GM12878 (cell line): ENCODE data around the gene C1orf174. TPM values are rescaled to one million over a fixed set of nuclear protein-coding genes. Genes with fewer than 3 reads are reported as not detected.

Experiments used
- ATAC-seq: fragments of 200-7000 bp; cut with Tn5 transposase; 3 replicates; pipeline ENCODE4 v1.9.1; 2020; ENCODE audit warnings: mild to moderate bottlenecking, moderate library complexity
- BruUV-seq: library from RNA; stranded (reverse); fragments of 400-500 nt; replicated peaks from 2 replicates; lab custom pipeline; 2021; lab: Mats Ljungman, UMichigan
- CTCF ChIA-PET: fragments of 300-600 bp; sonication (Branson Sonifier 250); formaldehyde crosslinking; extraction: SDS; loops from one replicate; lab custom pipeline; 2021; ENCODE audit warnings: inconsistent platforms; lab: Yijun Ruan, JAX
- POLR2A ChIA-PET: fragments of 350-600 bp; formaldehyde crosslinking; extraction: SDS; loops from one replicate; lab custom pipeline; 2021; ENCODE audit warnings: inconsistent platforms; lab: Charles Lee
- RAD21 ChIA-PET: fragments of 300-600 bp; sonication (Branson Sonifier 250); formaldehyde crosslinking; loops from one replicate; lab custom pipeline; 2023; ENCODE audit warnings: antibody characterized with exemption; ENCODE audit not compliant: unreplicated experiment; lab: Charles Lee
- SMC1A ChIA-PET: fragments of 300-600 bp; sonication (Branson Sonifier 250); formaldehyde crosslinking; loops from one replicate; lab custom pipeline; 2023; ENCODE audit not compliant: unreplicated experiment, uncharacterized antibody; lab: Charles Lee
- DNase-seq: peaks from one replicate; pipeline ENCODE4 v3.0.0-alpha.2; 2011; ENCODE audit warnings: low read depth, low spot score
- FAIRE-seq: peaks from 3 replicates; lab custom pipeline; 2011; peaks lifted over from hg19 to GRCh38; lab: Jason Lieb, UNC
- H2AFZ ChIP-seq: 2 replicates; pipeline ENCODE4 v1.6.0; 2011; ENCODE audit warnings: low read depth, low read length, control low read depth; ENCODE audit not compliant: control insufficient read depth
- H3K27ac ChIP-seq: 2 replicates; pipeline ENCODE4 v1.5.1; 2011; ENCODE audit warnings: control low read depth; ENCODE audit not compliant: control insufficient read depth, insufficient read depth
- H3K27me3 ChIP-seq, 2 experiments: replicated peaks in 1 of 2; 2 replicates each; pipeline versions ENCODE4 v1.6.0 to v1.6.1; 2011; ENCODE audit warnings: low read length in 1 of 2; ENCODE audit not compliant: control insufficient read depth in 2 of 2, insufficient read depth in 2 of 2
- H3K36me3 ChIP-seq, 2 experiments: 2 replicates each; pipeline ENCODE4 v1.5.1; 2011; ENCODE audit warnings: low read length in 1 of 2; ENCODE audit not compliant: control insufficient read depth in 2 of 2, insufficient read depth in 2 of 2
- H3K4me1 ChIP-seq: 2 replicates; pipeline ENCODE4 v1.6.1; 2011; ENCODE audit warnings: mild to moderate bottlenecking, low read length, moderate library complexity, mixed read lengths; ENCODE audit not compliant: control insufficient read depth, insufficient read depth
- H3K4me2 ChIP-seq: 2 replicates; pipeline ENCODE4 v1.6.0; 2011; ENCODE audit warnings: control low read depth; ENCODE audit not compliant: control insufficient read depth, insufficient read depth
- H3K4me3 ChIP-seq: fragments of 200-600 bp; sonication (generic); 2 replicates; pipeline ENCODE4 v1.5.1; 2016
- H3K79me2 ChIP-seq: 2 replicates; pipeline ENCODE4 v1.6.0; 2011; ENCODE audit warnings: low read length; ENCODE audit not compliant: control insufficient read depth, insufficient read depth
- H3K9ac ChIP-seq: 2 replicates; pipeline ENCODE4 v1.8.0; 2011; ENCODE audit warnings: low read length, control low read depth, mixed read lengths; ENCODE audit not compliant: control insufficient read depth, insufficient read depth
- H3K9me3 ChIP-seq: replicated peaks from 3 replicates; pipeline ENCODE4 v1.5.1; 2011; ENCODE audit warnings: mild to moderate bottlenecking, low read length; ENCODE audit not compliant: control insufficient read depth, insufficient read depth
- H4K20me1 ChIP-seq: 2 replicates; pipeline ENCODE4 v1.6.0; 2011; ENCODE audit not compliant: control insufficient read depth, insufficient read depth
- IRF5 ChIP-seq: fragments of 450-650 bp; IDR thresholded peaks from 2 replicates; pipeline ENCODE4 v1.6.1; 2017; ENCODE audit warnings: borderline replicate concordance
- NRF1 ChIP-seq: conservative IDR thresholded peaks from 2 replicates; pipeline ENCODE4 v1.6.1; 2011; ENCODE audit warnings: mild to moderate bottlenecking, low read depth, low read length, improper control_type of control experiment
- PRDM15 ChIP-seq: fragments of 450-650 bp; formaldehyde crosslinking; IDR thresholded peaks from 2 replicates; pipeline ENCODE4 v1.4.0; 2020; ENCODE audit warnings: mild to moderate bottlenecking, moderate library complexity
- RELB ChIP-seq: fragments of 450-650 bp; IDR thresholded peaks from 2 replicates; pipeline ENCODE4 v1.6.1; 2017; ENCODE audit warnings: low read depth, mild to moderate bottlenecking, moderate library complexity
- WGBS: methylation state at CpG from one replicate; pipeline ENCODE4 v1.1.6; 2016; ENCODE audit warnings: low lambda C conversion rate; ENCODE audit not compliant: insufficient replicate concordance, insufficient coverage; ENCODE audit errors: missing lambda C conversion rate; 5-methylcytosine and 5-hydroxymethylcytosine counted together
- in situ Hi-C: fragments of 300-500 bp; cut with MboI; formaldehyde crosslinking; loops from 9 replicates; pipeline ENCODE4 v1.14.3; 2018; ENCODE audit warnings: mixed read lengths
- intact Hi-C: fragments of 100-400 bp; cut with micrococcal nuclease; formaldehyde crosslinking; loops from one replicate; pipeline ENCODE4 v1.14.2; 2022; ENCODE audit not compliant: unreplicated experiment
- polyA plus RNA-seq, 11 experiments: library from polyadenylated mRNA; depleted of rRNA in 4 of 11; unstranded in 6 of 11; stranded (reverse) in 5 of 11; fragments of >200 nt; fragmentation: Nextera tagmentation in 4 of 11; fragmentation: Illumina TruSeq in 1 of 11; extraction: Ambion mirVana in 4 of 11; extraction: Trizol in 1 of 11; gene quantifications; 1 replicate in 1 of 11; 2 replicates in 10 of 11; pipeline versions ENCODE4 v1.2.1 to v1.2.3, GENCODE V29; 2011 to 2016; ENCODE audit warnings: inconsistent platforms in 2 of 11, missing spikeins in 2 of 11, low read depth in 1 of 11
- total RNA-seq, 4 experiments: library from RNA; depleted of rRNA in 3 of 4; stranded (reverse); fragments of >200 nt in 3 of 4; fragmentation: Illumina TruSeq in 1 of 4; extraction: Trizol in 1 of 4; gene quantifications; 2 replicates each; pipeline versions ENCODE4 v1.2.1 to v1.2.3, GENCODE V29; 2013 to 2021

C1orf174 gene
- total and polyA plus RNA-seq, 10 of the 15 experiments (the other 5 are each of a cell fraction or from before 2014, with no cell fraction given), result 17.5 to 35.4 (median 25.1) TPM

- Histone ChIP-seq H3K4me2 (no peak overlapping the region), H3K79me2 (no peaks in the 10 kb centered on the region), H3K9ac (no peak overlapping the region), H4K20me1 (no peaks in the 10 kb centered on the region), H2AFZ (no peak overlapping the region)
- BruUV-seq, result no TSS peak
- WGBS, result 71% methylated on average over 11 of the region's 11 CpGs
- FAIRE-seq, result no peak
- POLR2A ChIA-PET, result no interaction called here
- TF ChIP-seq PRDM15 (no peak), NRF1 (no peak), RELB (no peak), IRF5 (no peak)
- TF ChIP-seq, all 136 proteins: peak for 0
- intact Hi-C loops (no loop called here), in situ Hi-C loops (no loop called here)
- Histone ChIP-seq H3K9me3 (peaks cover 2% of the 10 kb centered on the region; the same call in 2 of the 3 replicates), H3K27ac (no peak overlapping the region), H3K27me3 (no peaks in the 10 kb centered on the region; a peak in 1 of 4 replicates), H3K36me3 (no peaks in the 10 kb centered on the region), H3K4me3 (no peak overlapping the region), H3K4me1 (no peaks in the 10 kb centered on the region)
- ChIA-PET RAD21 (no interaction called here), CTCF (no interaction called here), SMC1A (no interaction called here)
- ATAC-seq (no peak), DNase-seq (no peak)
These were observed 28.5 kb upstream of the C1orf174 start for GRCh38 chr1:3928586-3928985.
